ENCODE measurements around the gene MFN1.

Gene MFN1

DNA sequence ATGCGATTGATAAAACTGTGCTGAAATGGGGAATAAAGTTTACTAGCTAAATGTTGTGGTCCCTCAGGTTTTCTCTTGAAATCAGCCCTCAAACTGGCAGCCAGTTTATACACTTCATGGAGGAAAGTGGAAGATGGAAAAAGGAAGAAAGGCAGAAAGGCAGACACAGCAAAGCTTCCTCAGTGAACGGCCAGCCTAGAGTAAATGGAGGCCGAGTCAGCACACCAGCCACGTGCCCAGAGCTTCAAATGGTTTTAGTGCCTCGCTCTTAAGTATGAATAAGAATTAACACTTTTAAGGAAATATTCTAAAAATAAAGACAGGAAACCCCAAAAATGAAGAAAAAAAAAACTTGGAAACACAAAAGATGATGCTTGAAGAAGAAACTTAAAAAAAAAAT, 55.5 kb downstream of the MFN1 start:
- TF ChIP-seq ZNF521 (tag by site-specific recombination; IDR thresholded peaks at IDR 0.05) (no peak), GFI1B (tag by site-specific recombination; IDR thresholded peaks at IDR 0.05) (no peak), ZNF626 (tag by site-specific recombination; IDR thresholded peaks at IDR 0.05) (no peak), ZNF747 (tag by site-specific recombination; IDR thresholded peaks at IDR 0.05) (no peak), ZNF707 (tag by site-specific recombination; IDR thresholded peaks at IDR 0.05) (no peak), ZNF112 (tag by site-specific recombination; IDR thresholded peaks at IDR 0.05) (no peak), ZNF302 (tag by site-specific recombination; IDR thresholded peaks at IDR 0.05; ENCODE audit: low read depth) (no peak), SCRT2 (tag by site-specific recombination; IDR thresholded peaks at IDR 0.05) (no peak), ZBTB7A (tag by site-specific recombination; IDR thresholded peaks at IDR 0.05; ENCODE audit: low read depth) (no peak)
- Histone ChIP-seq H3K4me3 (ENCODE audit: low read depth, low read length) (no peak overlapping the region), H3K4me1 (ENCODE audit: control insufficient read depth, insufficient read depth, low read length) (no peaks in the 10 kb centered on the region), H3K9me3 (ENCODE audit: control insufficient read depth, insufficient read depth, low read depth, low read length) (no peaks in the 10 kb centered on the region), H3K27ac (ENCODE audit: extremely low read depth, low read depth, low read length) (no peak overlapping the region), H3K36me3 (ENCODE audit: control insufficient read depth in 2 of 2, insufficient read depth in 1 of 2, low read length in 2 of 2) (peaks cover 0 to 46% of the 10 kb centered on the region in 2 experiments; a peak in 2 of 3 replicates)
- POLR2A ChIA-PET, result no interaction called here
- CTCF ChIA-PET, result no interaction called here

DNA sequence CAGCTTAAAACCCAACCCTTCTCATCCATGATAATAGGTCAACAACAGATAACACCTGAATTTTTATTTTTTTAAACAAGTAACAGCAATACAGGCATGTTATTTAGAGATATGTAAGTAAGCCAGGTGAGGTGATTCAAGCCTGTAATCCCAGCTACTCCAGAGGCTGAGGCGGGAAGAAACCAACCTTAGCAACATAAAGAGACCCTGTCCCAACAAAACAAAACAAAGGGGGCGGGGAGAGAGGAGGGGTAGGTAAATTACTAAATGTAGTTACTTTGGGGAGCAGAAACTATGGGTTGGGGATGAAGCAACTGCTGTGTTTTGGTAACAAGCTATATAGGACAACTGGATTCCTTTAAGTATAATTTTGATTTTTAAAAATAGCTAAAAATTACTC, 56.8 kb downstream of the MFN1 start:
- Histone ChIP-seq H3K4me1 (ENCODE audit: control insufficient read depth, insufficient read depth, low read length) (no peaks in the 10 kb centered on the region), H3K4me3 (ENCODE audit: low read depth, low read length) (no peak overlapping the region), H3K36me3 (ENCODE audit: control insufficient read depth in 2 of 2, insufficient read depth in 1 of 2, low read length in 2 of 2) (peaks cover 0 to 46% of the 10 kb centered on the region in 2 experiments; a peak in 2 of 3 replicates), H3K9me3 (ENCODE audit: control insufficient read depth, insufficient read depth, low read depth, low read length) (no peaks in the 10 kb centered on the region), H3K27ac (ENCODE audit: extremely low read depth, low read depth, low read length) (no peak overlapping the region)
- TF ChIP-seq ZBTB6 (tag by site-specific recombination; IDR thresholded peaks at IDR 0.05) (no peak), ZNF433 (tag by site-specific recombination; IDR thresholded peaks at IDR 0.05; ENCODE audit: low read depth) (no peak), ZNF366 (tag by site-specific recombination; conservative IDR thresholded peaks at IDR 0.05) (no peak), ZNF560 (tag by site-specific recombination; IDR thresholded peaks at IDR 0.05; ENCODE audit: borderline replicate concordance) (no peak), GFI1B (tag by site-specific recombination; IDR thresholded peaks at IDR 0.05) (no peak), ZNF654 (tag by site-specific recombination; IDR thresholded peaks at IDR 0.05; ENCODE audit: low read depth) (no peak), ZNF221 (tag by site-specific recombination; IDR thresholded peaks at IDR 0.05; ENCODE audit: borderline replicate concordance) (no peak), ZNF561 (tag by site-specific recombination; IDR thresholded peaks at IDR 0.05; ENCODE audit: borderline replicate concordance) (no peak), ZNF580 (tag by site-specific recombination; IDR thresholded peaks at IDR 0.05) (no peak), ZNF530 (tag by site-specific recombination; IDR thresholded peaks at IDR 0.05; ENCODE audit: low read depth) (no peak), ZNF626 (tag by site-specific recombination; IDR thresholded peaks at IDR 0.05) (no peak), ZNF558 (tag by site-specific recombination; IDR thresholded peaks at IDR 0.05) (no peak), ZNF571 (tag by site-specific recombination; IDR thresholded peaks at IDR 0.05) (no peak)
- TF ChIP-seq, protein P1, sequence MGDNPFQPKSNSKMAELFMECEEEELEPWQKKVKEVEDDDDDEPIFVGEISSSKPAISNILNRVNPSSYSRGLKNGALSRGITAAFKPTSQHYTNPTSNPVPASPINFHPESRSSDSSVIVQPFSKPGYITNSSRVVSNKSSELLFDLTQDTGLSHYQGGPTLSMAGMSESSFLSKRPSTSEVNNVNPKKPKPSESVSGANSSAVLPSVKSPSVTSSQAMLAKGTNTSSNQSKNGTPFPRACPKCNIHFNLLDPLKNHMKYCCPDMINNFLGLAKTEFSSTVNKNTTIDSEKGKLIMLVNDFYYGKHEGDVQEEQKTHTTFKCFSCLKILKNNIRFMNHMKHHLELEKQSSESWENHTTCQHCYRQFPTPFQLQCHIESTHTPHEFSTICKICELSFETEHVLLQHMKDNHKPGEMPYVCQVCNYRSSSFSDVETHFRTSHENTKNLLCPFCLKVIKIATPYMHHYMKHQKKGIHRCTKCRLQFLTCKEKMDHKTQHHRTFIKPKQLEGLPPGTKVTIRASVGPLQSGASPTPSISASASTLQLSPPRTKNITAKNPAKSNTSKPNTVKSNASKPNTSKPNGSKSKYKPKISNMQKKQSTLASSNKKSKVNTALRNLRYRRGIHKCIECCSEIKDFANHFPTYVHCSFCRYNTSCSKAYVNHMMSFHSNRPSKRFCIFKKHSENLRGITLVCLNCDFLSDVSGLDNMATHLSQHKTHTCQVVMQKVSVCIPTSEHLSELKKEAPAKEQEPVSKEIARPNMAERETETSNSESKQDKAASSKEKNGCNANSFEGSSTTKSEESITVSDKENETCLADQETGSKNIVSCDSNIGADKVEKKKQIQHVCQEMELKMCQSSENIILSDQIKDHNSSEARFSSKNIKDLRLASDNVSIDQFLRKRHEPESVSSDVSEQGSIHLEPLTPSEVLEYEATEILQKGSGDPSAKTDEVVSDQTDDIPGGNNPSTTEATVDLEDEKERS (tag by site-specific recombination; IDR thresholded peaks at IDR 0.05), result no peak
- TF ChIP-seq, protein P2, sequence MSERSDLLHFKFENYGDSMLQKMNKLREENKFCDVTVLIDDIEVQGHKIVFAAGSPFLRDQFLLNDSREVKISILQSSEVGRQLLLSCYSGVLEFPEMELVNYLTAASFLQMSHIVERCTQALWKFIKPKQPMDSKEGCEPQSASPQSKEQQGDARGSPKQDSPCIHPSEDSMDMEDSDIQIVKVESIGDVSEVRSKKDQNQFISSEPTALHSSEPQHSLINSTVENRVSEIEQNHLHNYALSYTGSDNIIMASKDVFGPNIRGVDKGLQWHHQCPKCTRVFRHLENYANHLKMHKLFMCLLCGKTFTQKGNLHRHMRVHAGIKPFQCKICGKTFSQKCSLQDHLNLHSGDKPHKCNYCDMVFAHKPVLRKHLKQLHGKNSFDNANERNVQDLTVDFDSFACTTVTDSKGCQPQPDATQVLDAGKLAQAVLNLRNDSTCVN (tag by site-specific recombination; optimal IDR thresholded peaks at IDR 0.05), result no peak
- POLR2A ChIA-PET, result no interaction called here
- CTCF ChIA-PET, result interaction anchor here (0.7 kb wide), 1 partner anchor 525 kb away, joined by 4 read pairs; no protein-coding TSS in a partner anchor
